Stimulated activated CD4-positive, alpha-beta T cell treated with anti-CD3 and anti-CD28 coated beads, TNF-alpha, amount 100 ng/mL, for 24 hours (primary cell): Measurements from ENCODE around the gene ANO2.

Experiments used
- DNase-seq, 3 experiments: peaks; one replicate each; pipeline ENCODE4 v3.0.0-alpha.2; 2020; ENCODE audit warnings: low read depth in 3 of 3

The ANO2 gene

GRCh38 chr12:5945071-5946008 is at the start of gene ANO2:
Gene ANO2 (minus strand): TSS chr12:5945259. CDS start chr12:5945217, 42 bp downstream.
- no peak for DNase-seq

GRCh38 chr12:5989621-5990020 is 44.6 kb upstream of the ANO2 start:
- DNase-seq: no peak

- peak; percentile 55 to 69 (median 59) for DNase-seq
These were observed 43.6 kb upstream of the ANO2 start for GRCh38 chr12:5988659-5989116.

- DNase-seq: no peak
These were observed 43.0 kb upstream of the ANO2 start for GRCh38 chr12:5988088-5988487.

GRCh38 chr12:5987573-5987972 is 42.5 kb upstream of the ANO2 start:
- DNase-seq: no peak

- DNase-seq: no peak
These were observed 40.4 kb upstream of the ANO2 start for GRCh38 chr12:5985471-5985870.

- no peak for DNase-seq
These were observed 39.8 kb upstream of the ANO2 start for GRCh38 chr12:5984873-5985272.

- no peak for DNase-seq
These were observed 37.0 kb upstream of the ANO2 start for GRCh38 chr12:5982106-5982505.

- DNase-seq: no peak
These were observed 32.5 kb upstream of the ANO2 start for GRCh38 chr12:5977556-5977955.

GRCh38 chr12:5976711-5977110 is 31.7 kb upstream of the ANO2 start:
- DNase-seq: no peak

GRCh38 chr12:5976196-5976595 is 31.1 kb upstream of the ANO2 start:
- DNase-seq: no peak

- DNase-seq: no peak
These were observed 28.5 kb upstream of the ANO2 start for GRCh38 chr12:5973461-5974115.

- DNase-seq: no peak
These were observed 27.3 kb upstream of the ANO2 start for GRCh38 chr12:5972387-5972786.

GRCh38 chr12:5971194-5971850 is 26.3 kb upstream of the ANO2 start:
- DNase-seq: no peak

- DNase-seq: no peak
These were observed 25.1 kb upstream of the ANO2 start for GRCh38 chr12:5969974-5970690.

GRCh38 chr12:5969156-5969973 is 24.3 kb upstream of the ANO2 start:
- no peak for DNase-seq

GRCh38 chr12:5967645-5968415 is 22.8 kb upstream of the ANO2 start:
- no peak for DNase-seq

GRCh38 chr12:5966486-5967095 is 21.5 kb upstream of the ANO2 start:
- no peak for DNase-seq

GRCh38 chr12:5965950-5966383 is 20.9 kb upstream of the ANO2 start:
- DNase-seq: peak; percentile 9 to 29 (median 16)
